ENCODE results near the gene PDZD4. TPM values are rescaled to one million over a fixed set of nuclear protein-coding genes. Genes with fewer than 3 reads are reported as not detected.

PDZD4 gene
- total and polyA plus RNA-seq, 5 donors from 2014 or later: 4.9 TPM; not detected in 4

- Histone ChIP-seq H3K27ac (ENCODE audit: insufficient read depth, low read length, poor library complexity, severe bottlenecking) (peak overlapping the region; percentile 86), H3K36me3 (ENCODE audit: control insufficient read depth, insufficient read depth, low read length) (peaks cover 7% of the 10 kb centered on the region), H3K9me3 (ENCODE audit: control insufficient read depth in 2 of 2, low read length in 2 of 2) (no peaks in the 10 kb centered on the region), H3K4me3 (ENCODE audit: low read depth, low read length) (peak overlapping the region; percentile 73), H3K27me3 (ENCODE audit: control insufficient read depth, insufficient read depth, low read length) (no peaks in the 10 kb centered on the region), H3K4me1 (ENCODE audit: control insufficient read depth, insufficient read depth, low read length, poor library complexity, severe bottlenecking) (peaks cover 34% of the 10 kb centered on the region)
- Mint-ChIP-seq H3K36me3 (peaks cover 3% of the 10 kb centered on the region), H3K27ac (peak overlapping the region; percentile 11 to 93 (median 92)), H3K4me3 (peak overlapping the region; percentile 90 to 95 (median 92)), H3K4me1 (peaks cover 0 to 35% (median 7%) of the 10 kb centered on the region in 4 donors), H3K27me3 (no peaks in the 10 kb centered on the region), H3K9me3 (peaks cover 0 to 2% (median 0%) of the 10 kb centered on the region in 7 donors)
- ATAC-seq (ENCODE audit: low read depth in 2 of 2) (no peak), DNase-seq (no peak)
These were observed 37.1 kb downstream of the PDZD4 start for GRCh38 chrX:153793291-153793690.

DNA sequence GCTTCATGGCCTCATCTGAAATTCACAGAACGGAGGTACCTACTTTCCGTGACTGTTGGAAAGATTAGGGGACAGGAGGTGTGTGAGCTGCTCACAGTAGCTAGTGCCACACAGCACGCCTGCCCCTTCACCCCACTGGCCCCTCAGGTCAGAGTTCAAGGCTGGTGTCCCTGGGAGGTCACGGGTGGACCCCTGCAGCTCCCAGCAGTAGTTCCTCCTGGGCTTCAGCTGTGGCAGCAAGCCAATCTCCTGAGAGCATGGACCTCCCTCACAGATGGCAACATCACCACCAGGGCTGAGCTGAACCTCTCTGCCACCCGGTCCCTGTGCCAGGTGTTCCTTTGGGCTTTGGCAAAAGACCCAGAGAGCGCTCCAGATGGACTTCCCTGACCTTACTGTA is 38.0 kb downstream of the PDZD4 start:
- peaks cover 0 to 2% (median 0%) of the 10 kb centered on the region in 7 donors for H3K9me3 Mint-ChIP-seq
- ATAC-seq (ENCODE audit: low read depth in 2 of 2) (no peak), DNase-seq (no peak)
- Histone ChIP-seq H3K4me3 (ENCODE audit: low read depth, low read length) (no peak overlapping the region), H3K36me3 (ENCODE audit: control insufficient read depth, insufficient read depth, low read length) (peaks cover 6% of the 10 kb centered on the region), H3K9me3 (ENCODE audit: control insufficient read depth in 2 of 2, low read length in 2 of 2) (no peaks in the 10 kb centered on the region), H3K27ac (ENCODE audit: insufficient read depth, low read length, poor library complexity, severe bottlenecking) (no peak overlapping the region), H3K27me3 (ENCODE audit: control insufficient read depth, insufficient read depth, low read length) (no peaks in the 10 kb centered on the region), H3K4me1 (ENCODE audit: control insufficient read depth, insufficient read depth, low read length, poor library complexity, severe bottlenecking) (peaks cover 32% of the 10 kb centered on the region)
- H3K27me3 Mint-ChIP-seq: no peaks in the 10 kb centered on the region
- peaks cover 3% of the 10 kb centered on the region for H3K36me3 Mint-ChIP-seq
- H3K4me3 Mint-ChIP-seq: peak overlapping the region in 1 of 4 donors; percentile 95
- peaks cover 0 to 31% (median 7%) of the 10 kb centered on the region in 4 donors for H3K4me1 Mint-ChIP-seq
- H3K27ac Mint-ChIP-seq: no peak overlapping the region

GRCh38 chrX:153791104-153791852 is 39.1 kb downstream of the PDZD4 start:
- Histone ChIP-seq H3K27ac (ENCODE audit: insufficient read depth, low read length, poor library complexity, severe bottlenecking) (no peak overlapping the region), H3K27me3 (ENCODE audit: control insufficient read depth, insufficient read depth, low read length) (no peaks in the 10 kb centered on the region), H3K4me3 (ENCODE audit: low read depth, low read length) (no peak overlapping the region), H3K9me3 (ENCODE audit: control insufficient read depth in 2 of 2, low read length in 2 of 2) (no peaks in the 10 kb centered on the region), H3K4me1 (ENCODE audit: control insufficient read depth, insufficient read depth, low read length, poor library complexity, severe bottlenecking) (peaks cover 31% of the 10 kb centered on the region), H3K36me3 (ENCODE audit: control insufficient read depth, insufficient read depth, low read length) (peaks cover 6% of the 10 kb centered on the region)
- Mint-ChIP-seq H3K9me3 (peaks cover 0 to 2% (median 0%) of the 10 kb centered on the region in 7 donors), H3K4me3 (no peak overlapping the region), H3K27me3 (no peaks in the 10 kb centered on the region), H3K27ac (no peak overlapping the region), H3K36me3 (peaks cover 3% of the 10 kb centered on the region), H3K4me1 (peaks cover 0 to 28% (median 7%) of the 10 kb centered on the region in 4 donors)
- no peak for DNase-seq
- ATAC-seq (ENCODE audit: low read depth in 2 of 2): no peak

GRCh38 chrX:153789654-153790053 is 40.7 kb downstream of the PDZD4 start:
- ATAC-seq (ENCODE audit: low read depth in 2 of 2) (no peak), DNase-seq (no peak)
- Histone ChIP-seq H3K4me1 (ENCODE audit: control insufficient read depth, insufficient read depth, low read length, poor library complexity, severe bottlenecking) (peaks cover 19% of the 10 kb centered on the region), H3K4me3 (ENCODE audit: low read depth, low read length) (no peak overlapping the region), H3K27ac (ENCODE audit: insufficient read depth, low read length, poor library complexity, severe bottlenecking) (no peak overlapping the region), H3K9me3 (ENCODE audit: control insufficient read depth in 2 of 2, low read length in 2 of 2) (no peaks in the 10 kb centered on the region), H3K27me3 (ENCODE audit: control insufficient read depth, insufficient read depth, low read length) (no peaks in the 10 kb centered on the region), H3K36me3 (ENCODE audit: control insufficient read depth, insufficient read depth, low read length) (peaks cover 6% of the 10 kb centered on the region)
- H3K4me1 Mint-ChIP-seq: peaks cover 0 to 14% (median 4%) of the 10 kb centered on the region in 4 donors
- H3K27me3 Mint-ChIP-seq: no peaks in the 10 kb centered on the region
- no peak overlapping the region for H3K4me3 Mint-ChIP-seq
- H3K27ac Mint-ChIP-seq: no peak overlapping the region
- H3K9me3 Mint-ChIP-seq: no peaks in the 10 kb centered on the region
- peaks cover 3% of the 10 kb centered on the region for H3K36me3 Mint-ChIP-seq

GRCh38 chrX:153786669-153787068 is 43.7 kb downstream of the PDZD4 start:
- H3K4me3 ChIP-seq (ENCODE audit: low read depth, low read length): no peak overlapping the region

GRCh38 chrX:153784325-153784967 is 45.9 kb downstream of the PDZD4 start:
- Histone ChIP-seq H3K4me1 (ENCODE audit: control insufficient read depth, insufficient read depth, low read length, poor library complexity, severe bottlenecking) (no peaks in the 10 kb centered on the region), H3K4me3 (ENCODE audit: low read depth, low read length) (no peak overlapping the region), H3K36me3 (ENCODE audit: control insufficient read depth, insufficient read depth, low read length) (peaks cover 6% of the 10 kb centered on the region), H3K27ac (ENCODE audit: insufficient read depth, low read length, poor library complexity, severe bottlenecking) (no peak overlapping the region), H3K9me3 (ENCODE audit: control insufficient read depth in 2 of 2, low read length in 2 of 2) (no peaks in the 10 kb centered on the region), H3K27me3 (ENCODE audit: control insufficient read depth, insufficient read depth, low read length) (no peaks in the 10 kb centered on the region)
- H3K27me3 Mint-ChIP-seq: peaks cover 7% of the 10 kb centered on the region
- peaks cover 0 to 3% (median 0%) of the 10 kb centered on the region in 7 donors for H3K9me3 Mint-ChIP-seq
- no peaks in the 10 kb centered on the region for H3K36me3 Mint-ChIP-seq
- no peak for ATAC-seq (ENCODE audit: low read depth in 2 of 2)
- H3K4me3 Mint-ChIP-seq: no peak overlapping the region
- no peak overlapping the region for H3K27ac Mint-ChIP-seq
- no peak for DNase-seq
- peaks cover 0 to 6% (median 0%) of the 10 kb centered on the region in 4 donors for H3K4me1 Mint-ChIP-seq

More at GRCh38 chrX:153786669-153787068, 43.7 kb downstream of the PDZD4 start:
- no peak overlapping the region for H3K4me3 Mint-ChIP-seq
- Histone ChIP-seq H3K36me3 (ENCODE audit: control insufficient read depth, insufficient read depth, low read length) (peaks cover 6% of the 10 kb centered on the region), H3K27ac (ENCODE audit: insufficient read depth, low read length, poor library complexity, severe bottlenecking) (no peak overlapping the region), H3K27me3 (ENCODE audit: control insufficient read depth, insufficient read depth, low read length) (no peaks in the 10 kb centered on the region), H3K4me1 (ENCODE audit: control insufficient read depth, insufficient read depth, low read length, poor library complexity, severe bottlenecking) (peaks cover under 1% of the 10 kb centered on the region), H3K9me3 (ENCODE audit: control insufficient read depth in 2 of 2, low read length in 2 of 2) (no peaks in the 10 kb centered on the region)
- ATAC-seq (ENCODE audit: low read depth in 2 of 2) (no peak), DNase-seq (no peak)
- H3K4me1 Mint-ChIP-seq: peaks cover 0 to 2% (median under 1%) of the 10 kb centered on the region in 4 donors
- H3K27me3 Mint-ChIP-seq: no peaks in the 10 kb centered on the region
- H3K27ac Mint-ChIP-seq: no peak overlapping the region
- H3K36me3 Mint-ChIP-seq: no peaks in the 10 kb centered on the region
- no peaks in the 10 kb centered on the region for H3K9me3 Mint-ChIP-seq

DNA sequence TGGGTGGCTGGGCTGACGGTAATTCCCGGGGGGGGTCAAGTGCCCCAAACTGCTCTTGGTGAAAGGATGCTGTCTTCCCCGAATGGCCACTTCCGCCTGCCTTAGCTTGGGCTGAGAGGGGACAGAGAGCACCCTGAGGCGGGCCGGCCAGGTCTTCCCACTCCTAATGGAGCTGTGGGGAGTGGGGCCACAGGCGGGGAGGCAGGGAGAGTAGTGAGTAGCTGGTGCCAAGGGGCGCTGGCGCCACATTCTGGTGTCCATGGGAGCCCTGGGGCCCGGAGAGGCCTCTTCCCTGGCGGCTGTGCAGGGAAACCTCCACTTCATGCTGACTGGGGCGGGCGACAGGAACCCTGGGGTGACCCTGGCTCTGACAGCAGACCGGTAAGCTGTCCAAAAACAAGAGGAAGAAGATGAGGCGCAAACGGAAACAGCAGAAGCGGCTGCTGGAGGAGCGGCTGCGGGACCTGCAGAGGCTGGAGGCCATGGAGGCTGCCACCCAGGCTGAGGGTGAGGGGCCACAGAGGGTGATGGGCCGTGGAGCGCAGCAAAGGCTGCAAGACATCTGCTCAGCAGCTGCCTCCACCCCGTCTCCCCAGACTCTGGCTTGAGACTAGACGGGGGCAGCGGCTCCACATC is 46.8 kb downstream of the PDZD4 start:
- no peaks in the 10 kb centered on the region for H3K4me1 ChIP-seq (ENCODE audit: control insufficient read depth, insufficient read depth, low read length, poor library complexity, severe bottlenecking)
- Mint-ChIP-seq H3K27ac (no peak overlapping the region), H3K4me3 (no peak overlapping the region), H3K9me3 (peaks cover 0 to 3% (median 0%) of the 10 kb centered on the region in 7 donors), H3K27me3 (peaks cover 7% of the 10 kb centered on the region), H3K4me1 (peaks cover 0 to 6% (median 0%) of the 10 kb centered on the region in 4 donors), H3K36me3 (no peaks in the 10 kb centered on the region)
- H3K27me3 ChIP-seq (ENCODE audit: control insufficient read depth, insufficient read depth, low read length): no peaks in the 10 kb centered on the region
- H3K4me3 ChIP-seq (ENCODE audit: low read depth, low read length): no peak overlapping the region
- no peak for DNase-seq
- no peaks in the 10 kb centered on the region for H3K9me3 ChIP-seq (ENCODE audit: control insufficient read depth in 2 of 2, low read length in 2 of 2)
- H3K36me3 ChIP-seq (ENCODE audit: control insufficient read depth, insufficient read depth, low read length): peaks cover 4% of the 10 kb centered on the region
- ATAC-seq (ENCODE audit: low read depth in 2 of 2): no peak
- no peak overlapping the region for H3K27ac ChIP-seq (ENCODE audit: insufficient read depth, low read length, poor library complexity, severe bottlenecking)
